Activated B cell treated with CpG ODN at 0.5 μM for 24 hours (primary cell): ENCODE measurements around the gene ECSIT. TPM values are rescaled to one million over a fixed set of nuclear protein-coding genes. Genes with fewer than 3 reads are reported as not detected.
A peak's percentile ranks its signal among the peaks of the same experiment; 100 is the strongest.
"Not testable (repeated sequence)": the region's sequence is repeated elsewhere in the genome, so short reads cannot be mapped to it uniquely, and the experiment has no call there.

Source experiments
- ATAC-seq: fragments of 200-7000 bp; cut with Tn5 transposase; one replicate; pipeline ENCODE4 v1.10.0; 2021; ENCODE audit warnings: low read depth, mild to moderate bottlenecking, moderate library complexity
- CTCF ChIA-PET: fragments of 350-600 bp; sonication (Branson Sonifier 250); formaldehyde crosslinking; loops from one replicate; lab custom pipeline; 2021; ENCODE audit warnings: antibody characterized with exemption; lab: Charles Lee
- POLR2A ChIA-PET: fragments of 350-600 bp; sonication (Branson Sonifier 250); formaldehyde crosslinking; loops from one replicate; lab custom pipeline; 2021; ENCODE audit warnings: antibody characterized with exemption; lab: Charles Lee
- DNase-seq: peaks from one replicate; pipeline ENCODE4 v3.0.0; 2022
- H3K27ac Mint-ChIP-seq: one replicate; pipeline ENCODE4 v1.8.0; 2020; ENCODE audit warnings: mixed read lengths
- H3K27me3 Mint-ChIP-seq: one replicate; pipeline ENCODE4 v1.8.0; 2021; ENCODE audit warnings: mixed read lengths
- H3K36me3 Mint-ChIP-seq: one replicate; pipeline ENCODE4 v1.8.0; 2021; ENCODE audit warnings: low read depth, mixed read lengths
- H3K4me1 Mint-ChIP-seq: one replicate; pipeline ENCODE4 v1.8.0; 2021; ENCODE audit warnings: mixed read lengths
- H3K4me3 Mint-ChIP-seq: one replicate; pipeline ENCODE4 v1.8.0; 2020; ENCODE audit warnings: mild to moderate bottlenecking, mixed read lengths
- H3K9me3 Mint-ChIP-seq: one replicate; pipeline ENCODE4 v1.8.0; 2020; ENCODE audit warnings: mixed read lengths
- intact Hi-C: fragments of 100-400 bp; cut with micrococcal nuclease; formaldehyde crosslinking; loops from one replicate; pipeline ENCODE4 v1.15.1; 2024
- total RNA-seq: library from RNA; stranded (reverse); gene quantifications from 2 replicates; pipeline ENCODE4 v1.2.3, GENCODE V29; 2022
- TF ChIP-seq, protein P1 (sequence below): fragments of 200-600 bp; IDR thresholded peaks from one replicate; pipeline ENCODE4 v1.8.0; 2022; ENCODE audit warnings: antibody characterized with exemption, mild to moderate bottlenecking

Gene ECSIT
- total RNA-seq, 1 donor from 2014 or later, result 54.2 TPM

- Mint-ChIP-seq H3K27ac (no peak overlapping the region), H3K36me3 (peaks cover 7% of the 10 kb centered on the region), H3K4me3 (no peak overlapping the region), H3K4me1 (peaks cover 68% of the 10 kb centered on the region), H3K27me3 (no peaks in the 10 kb centered on the region), H3K9me3 (no peaks in the 10 kb centered on the region)
- DNase-seq (no peak), ATAC-seq (no peak)
- intact Hi-C loops, result no loop called here
- ChIA-PET POLR2A (interaction anchor here (9.2 kb wide), 1 partner anchor 12 kb away, joined by 314 read pairs; the partner anchor contains the start of gene ACP5), CTCF (no interaction called here)
- TF ChIP-seq, protein P1, sequence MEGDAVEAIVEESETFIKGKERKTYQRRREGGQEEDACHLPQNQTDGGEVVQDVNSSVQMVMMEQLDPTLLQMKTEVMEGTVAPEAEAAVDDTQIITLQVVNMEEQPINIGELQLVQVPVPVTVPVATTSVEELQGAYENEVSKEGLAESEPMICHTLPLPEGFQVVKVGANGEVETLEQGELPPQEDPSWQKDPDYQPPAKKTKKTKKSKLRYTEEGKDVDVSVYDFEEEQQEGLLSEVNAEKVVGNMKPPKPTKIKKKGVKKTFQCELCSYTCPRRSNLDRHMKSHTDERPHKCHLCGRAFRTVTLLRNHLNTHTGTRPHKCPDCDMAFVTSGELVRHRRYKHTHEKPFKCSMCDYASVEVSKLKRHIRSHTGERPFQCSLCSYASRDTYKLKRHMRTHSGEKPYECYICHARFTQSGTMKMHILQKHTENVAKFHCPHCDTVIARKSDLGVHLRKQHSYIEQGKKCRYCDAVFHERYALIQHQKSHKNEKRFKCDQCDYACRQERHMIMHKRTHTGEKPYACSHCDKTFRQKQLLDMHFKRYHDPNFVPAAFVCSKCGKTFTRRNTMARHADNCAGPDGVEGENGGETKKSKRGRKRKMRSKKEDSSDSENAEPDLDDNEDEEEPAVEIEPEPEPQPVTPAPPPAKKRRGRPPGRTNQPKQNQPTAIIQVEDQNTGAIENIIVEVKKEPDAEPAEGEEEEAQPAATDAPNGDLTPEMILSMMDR, result no peak
Measured at GRCh38 chr19:11570039-11570462, 41.1 kb upstream of the ECSIT start.

DNA sequence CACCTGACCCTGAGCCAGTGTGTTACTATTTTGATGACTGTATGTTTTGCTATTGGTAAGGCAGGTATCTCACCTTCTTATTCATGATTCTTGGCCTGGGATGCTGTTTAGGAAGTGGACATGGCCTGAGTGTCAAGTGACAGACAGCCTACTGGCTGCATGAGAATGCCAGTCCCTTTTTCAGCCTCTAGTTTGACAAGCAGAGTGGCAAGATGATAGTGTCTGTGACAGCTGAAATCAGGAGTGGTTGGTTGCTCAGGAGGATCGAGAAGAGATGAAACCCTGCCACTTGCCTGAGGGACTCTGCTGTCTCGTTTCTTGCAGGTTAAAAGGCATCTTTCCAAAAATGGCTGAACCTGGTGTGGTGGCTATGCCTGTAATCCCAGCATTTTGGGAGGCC, 37.2 kb upstream of the ECSIT start:
- Mint-ChIP-seq H3K4me3 (peak overlapping the region; percentile 73), H3K9me3 (no peaks in the 10 kb centered on the region), H3K4me1 (peaks cover 79% of the 10 kb centered on the region), H3K36me3 (peaks cover 4% of the 10 kb centered on the region), H3K27ac (peak overlapping the region; percentile 86), H3K27me3 (no peaks in the 10 kb centered on the region)
- intact Hi-C loops, result no loop called here
- ChIA-PET POLR2A (interaction anchor here (0.8 to 1.2 kb wide), 4 partner anchors 9 to 248 kb away, joined by 3 to 11 read pairs (median 4); partner anchors contain the start of gene ZNF440), CTCF (no interaction called here)
- TF ChIP-seq, protein P1, result no peak
- ATAC-seq (no peak), DNase-seq (no peak)

- intact Hi-C loops, H3K9me3 Mint-ChIP-seq, H3K27me3 Mint-ChIP-seq, DNase-seq, CTCF ChIA-PET, ATAC-seq, H3K36me3 Mint-ChIP-seq, H3K4me3 Mint-ChIP-seq: not testable (repeated sequence)
- POLR2A ChIA-PET, result interaction anchor here (1.0 to 1.2 kb wide), 2 partner anchors 9 to 10 kb away, joined by 4 read pairs; no protein-coding TSS in a partner anchor
- H3K27ac Mint-ChIP-seq, result peak overlapping the region; percentile 84
- peaks cover 82% of the 10 kb centered on the region for H3K4me1 Mint-ChIP-seq
Measured at GRCh38 chr19:11565649-11565980, 36.7 kb upstream of the ECSIT start.

DNA sequence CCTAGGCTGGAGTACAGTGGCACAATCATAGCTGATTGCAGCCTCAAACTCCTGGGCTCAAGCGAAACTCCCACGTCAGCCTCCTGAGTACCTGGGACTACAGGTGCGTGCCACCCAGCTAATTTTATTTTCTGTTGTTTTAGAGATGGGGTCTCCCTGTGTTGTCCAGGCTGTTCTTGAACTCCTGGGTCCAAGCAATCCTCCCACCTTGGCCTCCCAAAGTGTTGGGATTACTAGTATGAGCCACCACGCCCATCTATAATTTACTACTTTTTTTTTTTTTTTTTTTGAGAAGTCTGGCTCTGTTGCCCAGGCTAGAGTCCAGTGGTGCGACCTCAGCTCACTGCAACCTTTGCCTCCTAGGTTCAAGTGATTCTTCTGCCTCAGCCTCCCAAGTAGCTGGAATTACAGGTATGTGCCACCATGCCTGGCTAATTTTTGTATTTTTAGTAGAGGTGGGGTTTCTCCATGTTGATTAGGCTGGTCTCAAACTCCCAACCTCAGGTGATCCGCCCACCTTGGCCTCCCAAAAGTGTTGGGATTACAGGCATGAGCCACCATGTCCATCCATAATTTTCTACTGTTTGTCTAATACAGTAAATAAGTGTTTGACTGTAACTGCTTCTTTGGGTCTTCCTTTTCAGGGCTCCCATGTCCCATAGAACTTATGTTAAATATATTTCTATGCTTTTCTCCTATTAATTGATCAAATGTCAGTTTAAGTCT, 35.3 kb upstream of the ECSIT start:
- H3K27me3 Mint-ChIP-seq, intact Hi-C loops, H3K9me3 Mint-ChIP-seq, H3K36me3 Mint-ChIP-seq, DNase-seq, CTCF ChIA-PET, ATAC-seq: not testable (repeated sequence)
- POLR2A ChIA-PET, result interaction anchor here (0.7 to 3.1 kb wide), 7 partner anchors 10 to 288 kb away, joined by 3 to 29 read pairs (median 4); no protein-coding TSS in a partner anchor
- Mint-ChIP-seq H3K27ac (peak overlapping the region; percentile 84), H3K4me1 (peaks cover 78% of the 10 kb centered on the region), H3K4me3 (peak overlapping the region; percentile 60)

GRCh38 chr19:11563532-11563931, 34.6 kb upstream of the ECSIT start:
- Mint-ChIP-seq H3K4me1 (peaks cover 78% of the 10 kb centered on the region), H3K27ac (peak overlapping the region; percentile 64), H3K9me3 (no peaks in the 10 kb centered on the region), H3K36me3 (peaks cover 9% of the 10 kb centered on the region), H3K27me3 (no peaks in the 10 kb centered on the region), H3K4me3 (no peak overlapping the region)
- ChIA-PET CTCF (interaction anchor here (1.4 kb wide), 1 partner anchor 22 kb away, joined by 4 read pairs; no protein-coding TSS in a partner anchor), POLR2A (interaction anchor here (0.5 to 3.1 kb wide), 7 partner anchors 11 to 208 kb away, joined by 3 to 29 read pairs (median 3); no protein-coding TSS in a partner anchor)
- DNase-seq, result no peak
- ATAC-seq, result no peak
- TF ChIP-seq, protein P1, result no peak
- intact Hi-C loops, result no loop called here
